SK-N-MC (cell line): ENCODE measurements around the gene AHI1.

Source experiments
- EZH2 ChIP-seq: fragments of 200-600 bp; sonication (generic); IDR thresholded peaks from one replicate; pipeline ENCODE4 v1.6.1; 2017; ENCODE audit warnings: antibody characterized with exemption
- POLR2AphosphoS5 ChIP-seq: IDR thresholded peaks from 2 replicates; pipeline ENCODE4 v1.6.1; 2012; ENCODE audit warnings: mild to moderate bottlenecking, low read depth, low read length, borderline replicate concordance

- TF ChIP-seq POLR2AphosphoS5: no peak
- no peak for TF ChIP-seq EZH2
Measured at GRCh38 chr6:135325624-135326424, 171.7 kb downstream of the AHI1 start.
